ENCODE measurements around the gene PCDH12. TPM values are rescaled to one million over a fixed set of nuclear protein-coding genes. Genes with fewer than 3 reads are reported as not detected.

Gene PCDH12
- polyA plus RNA-seq, 3 donors, result 0.20 to 1.2 (median 0.90) TPM

DNA sequence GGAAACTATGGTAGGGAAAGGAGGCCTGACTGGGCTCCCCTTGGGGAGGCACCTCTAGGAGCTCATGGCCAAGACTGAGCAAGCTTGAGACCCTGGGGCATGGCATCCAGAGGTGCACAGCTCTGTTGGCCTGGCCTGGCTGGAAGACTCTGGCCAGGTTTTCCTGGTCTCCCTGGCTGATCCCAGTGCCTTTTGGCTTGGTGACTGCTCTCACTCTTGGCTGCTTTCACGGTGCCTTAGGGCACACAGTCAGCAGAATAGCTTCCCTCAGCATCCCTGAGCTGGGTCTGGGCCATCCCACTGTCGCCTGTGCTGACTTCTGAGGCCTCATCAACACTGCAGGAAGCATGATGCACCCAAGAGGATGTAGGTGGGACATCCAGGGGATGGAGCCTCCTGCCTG is 47.7 kb downstream of the PCDH12 start:
- peaks cover 21 to 22% of the 10 kb centered on the region in 2 donors for H3K4me1 ChIP-seq (ENCODE audit: control insufficient read depth in 1 of 2, insufficient read depth in 2 of 2, low read length in 2 of 2)
- Mint-ChIP-seq H3K27me3 (ENCODE audit: low read depth in 3 of 3) (peaks cover 18 to 25% (median 20%) of the 10 kb centered on the region in 3 donors), H3K4me1 (peaks cover 22% of the 10 kb centered on the region), H3K4me3 (no peak overlapping the region), H3K9me3 (peaks cover 0 to 7% (median 3%) of the 10 kb centered on the region in 7 donors), H3K36me3 (peaks cover 3% of the 10 kb centered on the region in 2 donors), H3K27ac (no peak overlapping the region)
- no peaks in the 10 kb centered on the region for H3K9me3 ChIP-seq (replicated peaks in 1 of 2; ENCODE audit: control insufficient read depth in 1 of 2, insufficient read depth in 1 of 2, low read length in 2 of 2)
- no peak overlapping the region for H3K9ac ChIP-seq (ENCODE audit: insufficient read depth, low read length, poor library complexity, severe bottlenecking)
- no peak overlapping the region for H2AFZ ChIP-seq (ENCODE audit: insufficient read depth, low read depth, low read length, poor library complexity, severe bottlenecking)
- WGBS (ENCODE audit: insufficient coverage), result 100% methylated on average over 1 of the region's 2 CpGs
- DNase-seq, result no peak
- H3K27me3 ChIP-seq (ENCODE audit: control insufficient read depth in 2 of 2, insufficient read depth in 2 of 2, low read length in 2 of 2), result peaks cover 9 to 13% of the 10 kb centered on the region in 2 donors
- TF ChIP-seq, protein P1, sequence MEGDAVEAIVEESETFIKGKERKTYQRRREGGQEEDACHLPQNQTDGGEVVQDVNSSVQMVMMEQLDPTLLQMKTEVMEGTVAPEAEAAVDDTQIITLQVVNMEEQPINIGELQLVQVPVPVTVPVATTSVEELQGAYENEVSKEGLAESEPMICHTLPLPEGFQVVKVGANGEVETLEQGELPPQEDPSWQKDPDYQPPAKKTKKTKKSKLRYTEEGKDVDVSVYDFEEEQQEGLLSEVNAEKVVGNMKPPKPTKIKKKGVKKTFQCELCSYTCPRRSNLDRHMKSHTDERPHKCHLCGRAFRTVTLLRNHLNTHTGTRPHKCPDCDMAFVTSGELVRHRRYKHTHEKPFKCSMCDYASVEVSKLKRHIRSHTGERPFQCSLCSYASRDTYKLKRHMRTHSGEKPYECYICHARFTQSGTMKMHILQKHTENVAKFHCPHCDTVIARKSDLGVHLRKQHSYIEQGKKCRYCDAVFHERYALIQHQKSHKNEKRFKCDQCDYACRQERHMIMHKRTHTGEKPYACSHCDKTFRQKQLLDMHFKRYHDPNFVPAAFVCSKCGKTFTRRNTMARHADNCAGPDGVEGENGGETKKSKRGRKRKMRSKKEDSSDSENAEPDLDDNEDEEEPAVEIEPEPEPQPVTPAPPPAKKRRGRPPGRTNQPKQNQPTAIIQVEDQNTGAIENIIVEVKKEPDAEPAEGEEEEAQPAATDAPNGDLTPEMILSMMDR (IDR thresholded peaks at IDR 0.05), result no peak
- no peaks in the 10 kb centered on the region for H4K20me1 ChIP-seq (ENCODE audit: insufficient read depth, low read length)
- H3K4me3 ChIP-seq (replicated peaks in 1 of 3; ENCODE audit: low read depth in 2 of 3, low read length in 3 of 3), result no peak overlapping the region
- no peak overlapping the region for H3K27ac ChIP-seq (ENCODE audit: low read depth in 1 of 2, low read length in 2 of 2)
- H3K79me2 ChIP-seq (ENCODE audit: insufficient read depth, low read length), result no peaks in the 10 kb centered on the region
- H3K4me2 ChIP-seq (replicated peaks; ENCODE audit: extremely low read depth, low read length, poor library complexity, severe bottlenecking), result no peak overlapping the region
- intact Hi-C loops (cut with micrococcal nuclease), result no loop called here
- no peaks in the 10 kb centered on the region for H3K36me3 ChIP-seq (replicated peaks in 1 of 2; ENCODE audit: control insufficient read depth in 1 of 2, insufficient read depth in 2 of 2, low read length in 2 of 2)

DNA sequence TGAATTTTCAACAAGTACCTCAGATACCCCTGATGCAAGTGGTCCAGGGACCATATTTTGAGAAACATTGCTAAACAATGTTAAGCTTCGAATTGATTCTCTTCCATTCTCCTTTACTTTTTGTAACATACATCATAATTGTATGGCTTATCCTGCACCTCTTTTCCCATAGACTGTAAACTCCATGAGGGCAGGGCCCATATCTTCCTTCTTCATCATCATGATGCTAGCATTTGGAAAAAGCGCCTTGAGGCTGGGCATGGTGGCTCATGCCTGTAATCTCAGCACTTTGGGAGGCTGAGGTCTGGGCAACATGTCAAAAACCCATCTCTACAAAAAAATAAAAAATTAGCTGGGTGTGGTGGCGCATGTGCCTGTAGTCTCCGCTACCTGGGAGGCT is 48.8 kb downstream of the PCDH12 start:
- H3K4me3 Mint-ChIP-seq, result no peak overlapping the region

More for the DNA sequence above, 48.8 kb downstream of the PCDH12 start:
- peaks cover 16% of the 10 kb centered on the region for H3K4me1 Mint-ChIP-seq
- Histone ChIP-seq H3K27me3 (ENCODE audit: control insufficient read depth in 2 of 2, insufficient read depth in 2 of 2, low read length in 2 of 2) (peaks cover 9 to 13% of the 10 kb centered on the region in 2 donors), H3K4me2 (replicated peaks; ENCODE audit: extremely low read depth, low read length, poor library complexity, severe bottlenecking) (no peak overlapping the region), H3K79me2 (ENCODE audit: insufficient read depth, low read length) (no peaks in the 10 kb centered on the region), H4K20me1 (ENCODE audit: insufficient read depth, low read length) (no peaks in the 10 kb centered on the region), H3K9ac (ENCODE audit: insufficient read depth, low read length, poor library complexity, severe bottlenecking) (no peak overlapping the region), H2AFZ (ENCODE audit: insufficient read depth, low read depth, low read length, poor library complexity, severe bottlenecking) (no peak overlapping the region), H3K27ac (ENCODE audit: low read depth in 1 of 2, low read length in 2 of 2) (no peak overlapping the region), H3K9me3 (replicated peaks in 1 of 2; ENCODE audit: control insufficient read depth in 1 of 2, insufficient read depth in 1 of 2, low read length in 2 of 2) (no peaks in the 10 kb centered on the region), H3K36me3 (replicated peaks in 1 of 2; ENCODE audit: control insufficient read depth in 1 of 2, insufficient read depth in 2 of 2, low read length in 2 of 2) (no peaks in the 10 kb centered on the region), H3K4me1 (ENCODE audit: control insufficient read depth in 1 of 2, insufficient read depth in 2 of 2, low read length in 2 of 2) (peaks cover 18% of the 10 kb centered on the region in 2 donors), H3K4me3 (replicated peaks in 1 of 3; ENCODE audit: low read depth in 2 of 3, low read length in 3 of 3) (no peak overlapping the region)
- H3K36me3 Mint-ChIP-seq, result no peaks in the 10 kb centered on the region
- TF ChIP-seq, protein P1 (IDR thresholded peaks at IDR 0.05), result no peak
- H3K27ac Mint-ChIP-seq, result no peak overlapping the region
- DNase-seq, result no peak
- WGBS (ENCODE audit: insufficient coverage), result no CpG with 5 or more reads among the region's 4 CpGs
- intact Hi-C loops (cut with micrococcal nuclease), result no loop called here
- H3K9me3 Mint-ChIP-seq, result peaks cover 0 to 8% (median 3%) of the 10 kb centered on the region in 7 donors
- H3K27me3 Mint-ChIP-seq (ENCODE audit: low read depth in 3 of 3), result peaks cover 18 to 24% (median 20%) of the 10 kb centered on the region in 3 donors

Data from CD14-positive monocyte (primary cell).